ENCODE data around the gene CLRN2. TPM values are rescaled to one million over a fixed set of nuclear protein-coding genes. Genes with fewer than 3 reads are reported as not detected.
"Not testable (repeated sequence)": the region's sequence is repeated elsewhere in the genome, so short reads cannot be mapped to it uniquely, and the experiment has no call there.

Gene CLRN2
- total RNA-seq, 1 donor from 2014 or later, result not detected

DNA sequence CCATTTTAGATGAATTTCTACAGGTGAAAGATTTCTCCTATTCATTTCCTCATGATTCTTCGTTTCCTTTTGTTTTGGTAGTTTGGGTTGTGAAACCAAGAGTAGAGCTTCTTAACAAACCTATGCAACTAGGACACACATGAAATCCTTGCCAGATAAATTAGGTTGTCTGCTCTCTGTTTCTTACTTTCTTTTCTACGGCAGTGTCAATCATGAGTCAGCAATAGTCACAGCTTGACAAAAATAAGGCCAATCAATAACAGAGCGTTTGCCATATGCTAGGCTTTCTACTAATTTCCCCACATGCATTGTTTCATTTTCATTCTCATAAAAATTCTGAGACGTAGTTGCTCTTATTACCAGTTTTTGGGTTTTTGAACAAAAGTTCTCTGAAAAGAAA, 20.3 kb downstream of the CLRN2 start:
- no peak overlapping the region for H3K4me3 Mint-ChIP-seq
- TF ChIP-seq, protein P1, sequence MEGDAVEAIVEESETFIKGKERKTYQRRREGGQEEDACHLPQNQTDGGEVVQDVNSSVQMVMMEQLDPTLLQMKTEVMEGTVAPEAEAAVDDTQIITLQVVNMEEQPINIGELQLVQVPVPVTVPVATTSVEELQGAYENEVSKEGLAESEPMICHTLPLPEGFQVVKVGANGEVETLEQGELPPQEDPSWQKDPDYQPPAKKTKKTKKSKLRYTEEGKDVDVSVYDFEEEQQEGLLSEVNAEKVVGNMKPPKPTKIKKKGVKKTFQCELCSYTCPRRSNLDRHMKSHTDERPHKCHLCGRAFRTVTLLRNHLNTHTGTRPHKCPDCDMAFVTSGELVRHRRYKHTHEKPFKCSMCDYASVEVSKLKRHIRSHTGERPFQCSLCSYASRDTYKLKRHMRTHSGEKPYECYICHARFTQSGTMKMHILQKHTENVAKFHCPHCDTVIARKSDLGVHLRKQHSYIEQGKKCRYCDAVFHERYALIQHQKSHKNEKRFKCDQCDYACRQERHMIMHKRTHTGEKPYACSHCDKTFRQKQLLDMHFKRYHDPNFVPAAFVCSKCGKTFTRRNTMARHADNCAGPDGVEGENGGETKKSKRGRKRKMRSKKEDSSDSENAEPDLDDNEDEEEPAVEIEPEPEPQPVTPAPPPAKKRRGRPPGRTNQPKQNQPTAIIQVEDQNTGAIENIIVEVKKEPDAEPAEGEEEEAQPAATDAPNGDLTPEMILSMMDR (conservative IDR thresholded peaks at IDR 0.05), result no peak
- H3K27me3 Mint-ChIP-seq, result no peaks in the 10 kb centered on the region
- H3K9me3 Mint-ChIP-seq, result no peaks in the 10 kb centered on the region
- H3K27ac Mint-ChIP-seq, result no peak overlapping the region
- no peaks in the 10 kb centered on the region for H3K36me3 Mint-ChIP-seq
- no peak for DNase-seq (ENCODE audit: extremely low spot score, unreplicated experiment)
- no peaks in the 10 kb centered on the region for H3K4me1 Mint-ChIP-seq (ENCODE audit: unreplicated experiment)

- Mint-ChIP-seq H3K4me1 (ENCODE audit: unreplicated experiment) (no peaks in the 10 kb centered on the region), H3K27ac (no peak overlapping the region), H3K27me3 (no peaks in the 10 kb centered on the region), H3K36me3 (no peaks in the 10 kb centered on the region), H3K9me3 (no peaks in the 10 kb centered on the region), H3K4me3 (no peak overlapping the region)
- DNase-seq (ENCODE audit: extremely low spot score, unreplicated experiment), result no peak
- TF ChIP-seq, protein P1 (conservative IDR thresholded peaks at IDR 0.05), result no peak
Measured at GRCh38 chr4:17535906-17536305, 20.9 kb downstream of the CLRN2 start.

DNA sequence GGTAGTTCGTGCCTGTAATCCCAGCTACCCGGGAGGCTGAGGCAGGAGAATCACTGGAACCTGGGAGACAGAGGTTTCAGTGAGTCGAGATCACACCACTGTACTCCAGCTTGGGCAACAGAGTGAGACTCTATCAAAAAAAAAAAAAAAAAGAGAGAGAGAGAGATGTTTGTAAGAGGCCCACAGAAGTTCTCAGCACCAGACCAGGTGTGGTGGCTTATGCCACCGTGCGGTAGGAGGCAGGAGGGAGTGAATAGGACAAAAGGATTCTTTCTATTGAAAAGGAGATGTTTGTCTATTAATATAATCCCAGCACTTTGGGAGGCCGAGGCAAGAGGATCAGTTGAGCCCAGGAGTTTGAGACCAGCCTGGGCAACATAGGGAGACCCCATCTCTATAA, 22.1 kb downstream of the CLRN2 start:
- DNase-seq (ENCODE audit: extremely low spot score, unreplicated experiment); H3K4me1 Mint-ChIP-seq (ENCODE audit: unreplicated experiment); H3K36me3 Mint-ChIP-seq; H3K27me3 Mint-ChIP-seq; H3K9me3 Mint-ChIP-seq; H3K4me3 Mint-ChIP-seq; H3K27ac Mint-ChIP-seq: not testable (repeated sequence)

DNA sequence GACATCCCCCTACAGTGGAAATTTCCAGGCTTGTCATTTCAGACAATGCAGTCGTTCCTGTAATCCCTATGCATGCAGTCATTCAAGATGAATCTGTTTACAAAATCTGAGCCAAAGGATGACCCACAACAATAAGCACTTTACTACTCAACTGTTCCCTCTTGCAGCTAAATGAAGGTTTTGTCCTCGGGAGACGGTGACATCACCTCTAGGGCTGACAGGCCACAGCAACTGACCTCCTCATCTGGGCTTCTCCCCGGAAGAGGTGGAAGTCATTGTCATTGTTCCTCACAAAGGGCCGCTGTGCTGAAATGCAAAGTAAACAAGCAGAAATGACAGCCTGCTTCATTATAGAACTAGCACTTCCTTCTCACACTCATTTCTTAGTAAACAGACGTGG, 29.2 kb downstream of the CLRN2 start:
- peaks cover 8% of the 10 kb centered on the region for H3K9me3 Mint-ChIP-seq
- peaks cover 4% of the 10 kb centered on the region for H3K27me3 Mint-ChIP-seq
- H3K36me3 Mint-ChIP-seq, result no peaks in the 10 kb centered on the region
- TF ChIP-seq, protein P1 (conservative IDR thresholded peaks at IDR 0.05), result no peak
- H3K27ac Mint-ChIP-seq, result no peak overlapping the region
- no peak overlapping the region for H3K4me3 Mint-ChIP-seq
- peaks cover 4% of the 10 kb centered on the region for H3K4me1 Mint-ChIP-seq (ENCODE audit: unreplicated experiment)
- no peak for DNase-seq (ENCODE audit: extremely low spot score, unreplicated experiment)

DNA sequence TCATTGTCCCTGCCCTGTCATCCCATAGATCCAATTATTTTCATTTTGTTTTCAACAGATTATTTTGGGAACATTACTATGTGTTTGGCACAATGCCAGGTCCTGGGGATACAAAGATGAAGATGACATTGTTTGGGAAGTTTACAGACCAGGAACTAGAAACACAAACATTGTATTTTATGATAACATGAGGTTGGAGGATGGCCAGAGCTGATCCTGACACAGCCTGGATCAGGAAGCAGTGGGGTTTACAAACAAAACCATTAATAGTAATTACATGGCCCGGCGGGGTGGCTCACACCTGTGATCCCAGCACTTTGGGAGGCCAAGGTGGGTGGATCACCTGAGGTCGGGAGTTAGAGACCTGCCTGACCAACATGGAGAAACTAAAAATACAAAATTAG, 29.9 kb downstream of the CLRN2 start:
- Mint-ChIP-seq H3K9me3 (peaks cover 8% of the 10 kb centered on the region), H3K36me3 (no peaks in the 10 kb centered on the region), H3K4me1 (ENCODE audit: unreplicated experiment) (peaks cover 5% of the 10 kb centered on the region), H3K4me3 (no peak overlapping the region), H3K27ac (no peak overlapping the region), H3K27me3 (peaks cover 5% of the 10 kb centered on the region)
- TF ChIP-seq, protein P1 (conservative IDR thresholded peaks at IDR 0.05), result no peak
- DNase-seq (ENCODE audit: extremely low spot score, unreplicated experiment), result no peak

DNA sequence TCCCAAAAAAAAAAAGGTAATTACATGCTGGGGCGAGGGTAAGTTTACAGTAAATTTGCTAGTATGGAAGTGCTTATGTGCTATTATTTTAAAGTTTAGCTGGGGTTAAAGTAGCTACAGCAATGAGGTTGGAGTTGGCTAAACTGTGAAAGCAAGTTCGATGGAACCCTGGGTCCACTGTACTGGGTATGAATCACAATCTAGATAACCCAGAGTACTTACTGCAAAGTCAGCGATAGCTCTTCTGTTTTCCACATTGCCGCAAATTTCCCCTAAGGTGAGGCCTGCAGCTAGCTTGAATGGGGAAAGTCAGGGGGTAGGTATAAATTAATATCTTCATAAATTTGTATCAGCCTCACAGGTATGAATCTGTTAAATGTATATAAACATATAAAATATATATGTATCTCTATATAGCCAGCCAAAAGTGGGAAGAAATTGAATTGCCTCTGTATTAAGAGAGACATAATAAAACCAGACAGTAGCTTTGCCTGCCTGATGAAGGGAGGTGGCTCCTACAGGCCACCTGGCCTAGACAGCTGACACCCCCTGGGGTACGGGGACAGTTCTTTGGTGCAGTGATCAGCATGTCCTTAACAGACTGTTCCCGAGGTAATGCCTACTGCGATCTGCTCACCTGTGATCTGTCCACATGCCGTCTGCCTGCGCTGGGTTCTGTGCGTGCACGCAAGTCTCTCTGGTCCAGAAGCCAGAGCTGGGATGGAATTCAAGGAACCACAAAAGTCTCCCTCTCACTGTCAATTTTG, 30.6 kb downstream of the CLRN2 start:
- DNase-seq (ENCODE audit: extremely low spot score, unreplicated experiment), result no peak
- Mint-ChIP-seq H3K27ac (no peak overlapping the region), H3K4me3 (no peak overlapping the region), H3K36me3 (no peaks in the 10 kb centered on the region), H3K9me3 (peaks cover 8% of the 10 kb centered on the region), H3K27me3 (peaks cover 5% of the 10 kb centered on the region), H3K4me1 (ENCODE audit: unreplicated experiment) (peaks cover 5% of the 10 kb centered on the region)
- TF ChIP-seq, protein P1 (conservative IDR thresholded peaks at IDR 0.05), result no peak
